OCI-M2 (cell line): ENCODE measurements around the gene TUBGCP6.
"Not testable (repeated sequence)": the region's sequence is repeated elsewhere in the genome, so short reads cannot be mapped to it uniquely, and the experiment has no call there.

Experiments
- DNase-seq: peaks from one replicate; lab custom pipeline; 2025; ENCODE audit not compliant: unreplicated experiment; lab: John Stamatoyannopoulos, UW

The TUBGCP6 gene

DNA sequence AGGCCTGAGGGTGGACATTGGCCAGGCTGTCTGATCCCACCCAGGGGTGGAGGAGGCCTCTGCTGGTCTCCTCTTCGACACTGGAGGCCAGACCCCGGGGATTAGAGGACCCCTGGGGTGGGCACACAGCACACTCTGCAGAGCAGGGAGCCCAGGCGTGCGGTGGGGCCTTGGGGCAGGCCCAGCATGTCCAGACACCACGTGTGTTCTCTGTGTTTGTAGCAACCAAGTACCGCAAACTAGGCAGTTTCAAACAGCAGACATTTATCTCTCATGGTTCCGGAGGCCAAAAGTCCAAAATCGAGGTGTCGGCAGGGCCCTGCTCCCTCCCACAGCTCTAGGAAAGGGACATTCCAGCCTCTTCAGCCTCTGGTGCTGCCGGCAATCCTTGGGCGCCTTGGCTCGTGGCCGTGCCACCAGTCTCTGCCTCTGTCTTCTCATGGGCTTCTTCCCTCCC lies 72.8 kb downstream of the TUBGCP6 start:
- no peak for DNase-seq

DNA sequence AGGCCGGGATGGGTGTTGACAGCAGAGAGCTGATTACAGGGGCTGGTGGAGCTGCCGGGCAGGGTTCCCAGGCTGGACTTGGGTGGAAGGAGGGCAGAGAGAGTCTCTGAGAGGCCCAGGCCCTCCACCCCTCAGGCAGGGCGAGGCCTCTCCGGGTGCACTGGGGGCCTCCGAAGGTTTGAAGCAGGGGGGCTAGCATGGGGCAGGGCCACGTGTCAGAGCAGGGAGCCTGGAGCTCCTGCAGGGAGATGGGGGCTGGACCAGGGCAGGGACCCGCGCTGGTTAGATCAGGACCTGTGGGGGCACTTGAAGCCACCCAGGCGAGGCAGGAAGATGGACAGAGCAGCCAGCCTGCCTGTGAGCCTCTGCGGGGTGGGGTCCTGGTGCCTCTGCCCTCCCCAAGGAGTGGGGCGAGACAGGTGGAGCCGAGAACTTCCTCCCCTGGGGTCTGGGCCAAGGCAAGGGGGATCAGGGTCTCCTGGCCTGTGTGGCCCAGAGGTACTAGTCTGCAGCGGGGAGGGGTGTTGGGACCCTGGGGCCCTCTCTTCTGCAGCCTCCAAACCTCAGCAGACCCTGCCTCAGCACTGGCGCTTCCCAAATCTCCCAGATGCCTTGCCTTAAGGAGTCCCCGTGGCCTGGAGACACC lies 73.4 kb downstream of the TUBGCP6 start:
- no peak for DNase-seq

DNA sequence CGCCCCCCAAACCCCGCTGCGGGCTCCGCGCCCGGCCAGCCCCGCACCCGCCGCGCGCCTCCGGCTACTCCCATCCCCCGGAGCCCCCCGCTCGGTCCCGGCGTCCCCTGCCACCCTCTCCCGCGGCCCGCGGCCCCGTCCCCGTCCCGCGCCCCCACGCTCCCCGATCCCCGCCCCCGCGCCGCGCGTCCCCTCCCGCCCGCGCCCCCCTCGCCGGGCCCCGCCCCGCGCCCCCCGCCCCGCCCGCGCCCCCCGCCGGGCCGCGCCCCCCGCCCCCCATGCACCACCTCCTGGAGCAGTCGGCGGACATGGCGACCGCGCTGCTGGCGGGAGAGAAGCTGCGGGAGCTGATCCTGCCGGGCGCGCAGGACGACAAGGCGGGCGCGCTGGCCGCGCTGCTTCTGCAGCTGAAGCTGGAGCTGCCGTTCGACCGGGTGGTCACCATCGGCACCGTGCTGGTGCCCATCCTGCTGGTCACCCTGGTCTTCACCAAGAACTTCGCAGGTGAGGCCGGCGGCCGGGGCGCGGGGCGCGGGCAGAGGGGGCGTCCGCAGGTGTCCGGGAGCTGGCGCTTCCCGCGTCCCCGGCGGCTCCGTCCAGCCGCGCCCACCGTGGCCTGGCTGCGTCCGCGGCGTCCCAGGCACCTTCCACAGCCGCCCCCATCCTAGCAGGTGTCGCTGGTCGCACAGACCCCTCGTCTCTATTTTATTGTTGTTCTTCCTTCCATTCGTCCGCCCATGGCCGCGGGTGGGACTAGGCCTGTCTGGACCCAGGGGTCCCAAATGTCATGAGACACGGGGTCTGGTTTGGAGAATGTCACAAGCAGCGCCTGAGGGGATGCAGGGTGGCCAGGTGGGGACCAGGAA lies 74.1 kb downstream of the TUBGCP6 start, which contains the start of gene PANX2:
Gene PANX2, plus strand, starts transcription at position 279 of the 866 bp plus-strand sequence. Its CDS starts 0 bp downstream, at position 279.
- DNase-seq: no peak

DNA sequence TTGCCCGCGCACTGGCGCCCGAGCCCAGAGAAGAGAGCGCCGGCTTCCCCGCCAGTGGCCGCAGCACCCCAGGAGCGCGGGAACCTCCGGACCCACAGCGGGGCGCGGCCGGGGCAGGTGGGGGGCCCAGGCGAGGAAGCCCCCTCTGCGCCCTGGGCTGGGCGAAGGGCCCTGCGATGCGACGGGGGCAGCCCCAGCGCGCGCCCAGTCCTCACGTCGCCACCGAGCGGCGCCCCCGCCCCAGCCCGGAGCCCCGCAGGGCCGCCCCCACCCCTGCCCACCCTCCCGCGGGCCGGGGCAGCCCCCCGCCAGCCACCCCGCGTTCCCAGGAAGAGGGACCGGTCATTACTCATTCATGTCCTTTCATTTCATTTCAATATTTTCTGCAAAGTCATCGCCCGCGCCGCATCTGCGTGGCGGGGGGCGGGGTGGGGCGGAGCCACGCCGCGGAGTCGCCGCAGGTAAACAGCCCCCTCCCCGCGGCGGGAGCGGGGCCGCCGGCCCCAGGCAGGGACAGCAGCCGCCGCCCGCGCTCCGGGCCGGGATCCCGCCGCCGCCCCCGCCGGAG lies 75.0 kb downstream of the TUBGCP6 start:
- no peak for DNase-seq

DNA sequence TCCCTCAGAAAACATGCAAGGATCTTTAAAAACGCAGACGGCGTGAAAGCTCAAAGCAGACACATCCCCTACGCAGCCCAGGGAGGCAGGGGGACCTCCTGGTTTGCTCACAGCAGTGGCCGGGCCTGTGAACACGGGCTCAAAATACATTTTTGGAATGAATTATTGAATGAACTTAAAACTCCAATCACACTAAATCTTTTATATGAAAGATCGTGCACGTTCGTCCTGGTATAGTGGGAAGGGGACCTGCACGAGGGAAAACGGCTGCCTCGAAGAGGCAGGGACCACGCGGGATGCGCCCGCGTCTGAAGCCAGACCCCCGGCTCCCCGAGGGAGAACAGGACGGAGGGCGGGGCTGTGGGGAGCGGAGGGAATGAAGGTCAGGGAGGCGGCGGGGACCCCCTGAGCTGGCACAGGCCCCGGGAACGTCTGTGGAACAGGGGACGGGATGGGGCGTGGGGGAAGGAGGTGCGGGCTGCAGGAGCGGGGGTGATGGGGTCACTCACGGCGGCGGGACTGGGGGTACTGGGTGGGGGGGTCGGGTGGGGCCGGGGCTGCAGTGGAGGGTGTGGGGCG lies 75.6 kb downstream of the TUBGCP6 start:
- DNase-seq: no peak

DNA sequence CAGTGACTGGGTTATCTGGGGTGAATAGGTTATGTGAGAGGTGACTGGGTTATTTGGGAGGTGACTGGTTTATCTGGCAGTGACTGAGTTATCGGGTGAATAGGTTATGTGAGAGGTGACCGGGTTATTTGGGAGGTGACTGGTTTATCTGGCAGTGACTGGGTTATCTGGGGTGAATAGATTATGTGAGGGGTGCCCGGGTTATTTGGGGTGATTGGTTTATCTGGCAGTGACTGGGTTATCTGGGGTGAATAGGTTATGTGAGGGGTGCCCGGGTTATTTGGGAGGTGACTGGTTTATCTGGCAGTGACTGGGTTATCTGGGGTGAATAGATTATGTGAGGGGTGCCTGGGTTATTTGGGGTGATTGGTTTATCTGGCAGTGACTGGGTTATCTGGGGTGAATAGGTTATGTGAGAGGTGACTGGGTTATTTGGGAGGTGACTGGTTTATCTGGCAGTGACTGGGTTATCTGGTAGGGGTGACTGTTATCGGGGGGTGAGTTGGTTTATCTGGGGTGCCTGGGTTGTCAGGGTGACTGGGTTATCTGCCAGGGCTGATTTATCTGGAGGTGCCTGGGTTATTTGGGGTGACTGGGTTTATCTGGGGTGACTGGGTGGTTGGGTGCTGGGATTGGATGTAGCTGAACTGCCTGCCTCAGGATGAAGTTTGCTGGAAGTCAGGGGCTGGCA lies 76.2 kb downstream of the TUBGCP6 start:
- DNase-seq: not testable (repeated sequence)

DNA sequence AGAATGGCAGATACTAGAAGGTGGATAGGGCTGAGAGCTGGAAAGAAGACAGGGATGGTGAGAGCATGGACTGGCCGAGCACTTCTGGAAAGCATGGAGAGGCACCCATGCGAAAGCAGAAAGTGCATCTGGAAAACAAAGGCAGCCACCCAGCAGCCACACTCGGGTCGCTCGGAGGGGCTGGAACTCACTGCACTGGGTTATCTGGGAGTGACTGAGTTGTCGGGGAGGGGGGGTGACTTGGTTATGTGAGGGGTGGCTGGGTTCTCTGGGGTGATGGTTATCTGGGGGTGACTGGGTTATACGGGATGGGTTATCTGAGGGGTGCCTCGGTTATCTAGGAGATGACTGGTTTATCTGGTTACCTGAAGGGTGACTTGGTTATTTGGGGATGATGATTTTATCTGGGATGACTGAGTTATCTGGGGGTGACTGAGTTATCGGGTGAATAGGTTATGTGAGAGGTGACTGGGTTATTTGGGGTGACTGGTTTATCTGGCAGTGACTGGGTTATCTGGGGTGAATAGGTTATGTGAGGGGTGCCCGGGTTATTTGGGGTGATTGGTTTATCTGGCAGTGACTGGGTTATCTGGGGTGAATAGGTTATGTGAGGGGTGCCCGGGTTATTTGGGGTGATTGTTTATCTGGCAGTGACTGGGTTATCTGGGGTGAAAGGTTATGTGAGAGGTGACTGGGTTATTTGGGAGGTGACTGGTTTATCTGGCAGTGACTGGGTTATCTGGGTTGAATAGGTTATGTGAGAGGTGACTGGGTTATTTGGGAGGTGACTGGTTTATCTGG lies 76.9 kb downstream of the TUBGCP6 start:
- no peak for DNase-seq
